ENCODE measurements around the gene PTPN3. TPM values are rescaled to one million over a fixed set of nuclear protein-coding genes. Genes with fewer than 3 reads are reported as not detected.
A peak's percentile ranks its signal among the peaks of the same experiment; 100 is the strongest.

PTPN3 gene
- total RNA-seq, 3 donors from 2014 or later: 13.2 to 30.3 (median 25.8) TPM

DNA sequence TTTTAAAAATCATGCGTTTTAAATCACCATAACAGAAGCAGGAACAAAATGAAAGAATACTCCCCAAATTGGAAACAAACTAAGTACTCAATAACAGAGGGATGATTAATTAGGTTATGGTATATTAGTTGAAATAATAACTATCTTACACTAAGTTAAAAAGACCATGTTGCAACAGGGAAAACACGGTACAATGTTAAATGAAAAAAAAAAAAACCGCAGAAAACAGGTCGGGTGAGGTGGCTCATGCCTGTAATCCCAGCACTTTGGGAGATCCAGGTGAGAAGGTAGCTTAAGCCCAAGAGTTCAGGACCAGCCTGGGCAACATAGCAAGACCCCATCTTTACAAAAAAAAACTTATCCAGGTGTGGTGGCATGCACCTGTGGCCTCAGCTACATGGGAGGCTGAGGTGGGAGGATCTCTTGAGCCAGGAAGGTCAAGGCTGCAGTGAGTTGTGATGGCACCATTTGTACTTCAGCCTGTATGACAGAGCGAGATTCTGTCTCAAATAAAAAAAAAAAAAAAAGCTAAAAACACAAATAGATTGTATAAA, 2.4 kb upstream of the PTPN3 start:
- H3K4me3 ChIP-seq: no peak overlapping the region
- peaks cover 25% of the 10 kb centered on the region for H3K4me1 ChIP-seq (ENCODE audit: low read depth)
- intact Hi-C loops (cut with DNase I, micrococcal nuclease): no loop called here
- no peaks in the 10 kb centered on the region for H3K9me3 ChIP-seq
- no peak for ATAC-seq
- no peak for DNase-seq
- no peaks in the 10 kb centered on the region for H3K36me3 ChIP-seq (ENCODE audit: low read depth)
- TF ChIP-seq, protein P1, sequence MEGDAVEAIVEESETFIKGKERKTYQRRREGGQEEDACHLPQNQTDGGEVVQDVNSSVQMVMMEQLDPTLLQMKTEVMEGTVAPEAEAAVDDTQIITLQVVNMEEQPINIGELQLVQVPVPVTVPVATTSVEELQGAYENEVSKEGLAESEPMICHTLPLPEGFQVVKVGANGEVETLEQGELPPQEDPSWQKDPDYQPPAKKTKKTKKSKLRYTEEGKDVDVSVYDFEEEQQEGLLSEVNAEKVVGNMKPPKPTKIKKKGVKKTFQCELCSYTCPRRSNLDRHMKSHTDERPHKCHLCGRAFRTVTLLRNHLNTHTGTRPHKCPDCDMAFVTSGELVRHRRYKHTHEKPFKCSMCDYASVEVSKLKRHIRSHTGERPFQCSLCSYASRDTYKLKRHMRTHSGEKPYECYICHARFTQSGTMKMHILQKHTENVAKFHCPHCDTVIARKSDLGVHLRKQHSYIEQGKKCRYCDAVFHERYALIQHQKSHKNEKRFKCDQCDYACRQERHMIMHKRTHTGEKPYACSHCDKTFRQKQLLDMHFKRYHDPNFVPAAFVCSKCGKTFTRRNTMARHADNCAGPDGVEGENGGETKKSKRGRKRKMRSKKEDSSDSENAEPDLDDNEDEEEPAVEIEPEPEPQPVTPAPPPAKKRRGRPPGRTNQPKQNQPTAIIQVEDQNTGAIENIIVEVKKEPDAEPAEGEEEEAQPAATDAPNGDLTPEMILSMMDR (IDR thresholded peaks at IDR 0.05): no peak

DNA sequence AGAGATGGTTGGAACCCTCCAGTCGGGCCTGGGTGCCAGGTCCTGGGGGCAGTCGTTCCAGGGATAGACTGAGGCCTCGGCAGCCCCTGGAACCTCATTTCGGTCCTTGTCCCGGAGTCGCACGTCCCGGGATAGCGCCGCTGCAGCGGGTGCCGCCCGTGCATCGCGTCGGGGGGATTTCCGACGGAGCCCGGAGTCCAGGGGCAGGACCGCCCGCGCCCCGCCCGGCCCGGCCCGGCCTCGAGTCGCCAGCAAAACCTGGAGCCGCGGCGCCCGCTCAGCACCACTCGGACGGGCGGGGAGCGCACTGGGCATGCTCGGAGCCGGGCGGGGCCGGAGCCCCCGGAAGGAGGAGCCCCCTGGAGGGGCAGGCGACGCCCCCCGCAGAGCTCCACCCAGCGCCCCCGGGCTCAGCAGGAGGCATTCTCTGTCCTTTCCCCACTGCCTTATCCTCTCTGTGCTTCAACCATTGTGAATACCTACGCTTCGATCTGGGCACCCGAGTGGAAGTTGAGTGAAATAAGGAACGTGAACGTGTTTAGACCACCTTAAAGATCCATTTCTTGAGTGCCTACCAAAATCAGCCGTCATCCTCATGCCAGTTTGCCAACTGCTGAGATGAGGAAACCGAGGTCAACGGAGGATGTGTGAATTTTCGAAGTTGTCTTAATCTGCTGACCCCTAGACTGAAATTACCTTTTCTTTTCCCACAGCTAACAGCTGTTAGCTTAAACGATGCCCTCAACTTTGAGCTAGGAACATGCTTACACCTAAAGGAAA, 1.7 kb upstream of the PTPN3 start:
- Histone ChIP-seq H3K36me3 (ENCODE audit: low read depth) (no peaks in the 10 kb centered on the region), H3K4me3 (no peak overlapping the region), H3K4me1 (ENCODE audit: low read depth) (peaks cover 27% of the 10 kb centered on the region), H3K9me3 (no peaks in the 10 kb centered on the region)
- intact Hi-C loops (cut with DNase I, micrococcal nuclease): no loop called here
- TF ChIP-seq, protein P1 (IDR thresholded peaks at IDR 0.05): no peak
- DNase-seq (peak; percentile 73 to 86 (median 77)), ATAC-seq (peak; percentile 86)

DNA sequence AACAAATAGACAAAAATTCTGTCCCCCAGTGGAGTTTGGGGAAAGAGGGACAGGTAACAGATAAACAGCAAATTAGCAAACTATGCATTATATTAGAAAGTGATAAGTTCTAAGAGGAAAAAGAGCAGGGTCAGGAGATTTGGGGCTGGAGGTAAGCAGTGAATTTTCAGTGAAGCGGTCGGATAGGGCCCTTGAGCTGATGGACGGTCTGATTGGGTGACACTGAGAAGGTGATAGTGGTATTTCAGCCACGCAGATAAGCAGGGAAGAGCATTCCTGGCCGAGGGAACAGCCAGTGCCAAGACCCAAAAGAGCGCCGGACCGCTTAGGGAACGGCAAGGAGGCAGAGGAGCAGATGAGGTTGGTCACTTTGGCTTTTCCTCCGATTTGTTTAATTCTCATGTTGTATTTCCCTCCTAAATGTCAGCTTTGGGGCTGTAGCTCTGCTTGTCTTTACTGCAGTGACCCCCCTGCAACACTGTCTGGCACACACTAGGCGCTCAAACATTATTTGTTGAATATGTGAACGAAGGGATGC, 1.1 kb upstream of the PTPN3 start:
- intact Hi-C loops (cut with DNase I, micrococcal nuclease): no loop called here
- Histone ChIP-seq H3K9me3 (no peaks in the 10 kb centered on the region), H3K36me3 (ENCODE audit: low read depth) (no peaks in the 10 kb centered on the region), H3K4me1 (ENCODE audit: low read depth) (peaks cover 27% of the 10 kb centered on the region), H3K4me3 (no peak overlapping the region)
- TF ChIP-seq, protein P1 (IDR thresholded peaks at IDR 0.05): no peak
- DNase-seq (no peak), ATAC-seq (peak; percentile 2)

DNA sequence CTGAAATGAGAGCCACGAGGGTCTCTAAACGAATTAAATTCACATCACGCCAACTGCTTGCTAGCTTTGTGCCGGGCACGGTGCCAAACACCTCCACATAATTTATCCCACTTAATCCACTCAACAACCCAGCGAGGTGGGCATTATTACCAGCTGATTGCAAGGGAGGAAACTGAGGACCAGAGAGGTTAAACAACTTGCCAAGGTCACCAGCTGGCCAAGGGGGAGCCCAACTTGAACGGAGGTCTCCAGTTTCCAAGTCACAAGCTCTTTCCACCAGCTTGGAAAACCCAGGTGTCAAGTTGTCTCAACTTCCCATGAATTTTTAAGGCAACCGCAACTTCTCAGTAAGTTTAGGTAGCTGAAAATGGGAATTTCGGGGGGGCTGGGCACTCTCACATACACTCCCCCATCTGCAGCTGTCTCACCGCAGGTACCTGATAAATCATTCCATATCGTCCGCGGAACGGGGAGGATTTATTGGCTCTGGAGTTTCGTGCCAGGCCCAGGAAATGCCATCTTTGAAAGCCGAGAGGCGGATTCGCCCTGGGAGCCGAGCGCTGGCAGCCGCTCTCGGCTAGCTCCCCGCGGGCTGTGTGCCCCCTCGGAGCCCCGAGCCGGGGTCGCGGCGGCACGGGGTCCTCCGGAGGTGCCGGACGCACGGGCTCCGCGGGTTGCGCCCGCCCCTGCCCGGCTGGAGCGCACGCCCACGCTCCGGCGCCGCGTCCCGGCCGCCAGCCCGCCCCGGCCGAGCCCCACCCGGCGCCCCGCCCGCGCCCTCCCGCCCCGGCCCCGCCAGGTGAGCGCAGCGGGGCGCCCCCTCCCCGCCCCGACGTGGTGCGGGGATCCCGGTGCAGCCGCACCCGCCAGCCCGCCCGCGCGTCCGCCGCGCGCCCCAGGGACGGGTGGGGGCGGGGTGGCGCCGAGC, 617 bp downstream of the PTPN3 start:
- H3K4me1 ChIP-seq (ENCODE audit: low read depth): peaks cover 27% of the 10 kb centered on the region
- ATAC-seq (peak; percentile 62), DNase-seq (peak in 2 of 3 donors; percentile 64 to 67)
- TF ChIP-seq, protein P1 (IDR thresholded peaks at IDR 0.05): no peak
- H3K36me3 ChIP-seq (ENCODE audit: low read depth): no peaks in the 10 kb centered on the region
- no peaks in the 10 kb centered on the region for H3K9me3 ChIP-seq
- H3K4me3 ChIP-seq: peak overlapping the region; percentile 24
- intact Hi-C loops (cut with DNase I, micrococcal nuclease): no loop called here

DNA sequence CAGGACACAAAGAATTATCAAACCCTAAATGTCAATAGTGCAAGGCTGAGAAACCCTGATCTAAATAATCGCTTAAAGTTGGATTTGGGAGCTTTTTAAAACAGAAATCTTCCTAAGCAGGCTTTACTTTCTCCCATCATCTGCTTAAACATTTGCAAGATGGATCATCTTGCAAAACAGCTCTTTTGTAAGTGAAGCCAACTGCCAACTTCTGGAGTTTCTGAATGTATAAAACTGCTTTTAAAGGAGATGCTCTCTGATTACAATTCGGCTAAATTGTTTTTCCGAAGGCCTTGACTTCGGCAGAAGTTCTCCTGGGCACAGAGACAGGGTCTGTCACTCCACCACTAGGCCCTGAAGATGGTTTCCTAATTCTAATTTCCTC, 1.3 kb downstream of the PTPN3 start:
- peaks cover 27% of the 10 kb centered on the region for H3K4me1 ChIP-seq (ENCODE audit: low read depth)
- no peaks in the 10 kb centered on the region for H3K36me3 ChIP-seq (ENCODE audit: low read depth)
- ATAC-seq (no peak), DNase-seq (no peak)
- H3K4me3 ChIP-seq: no peak overlapping the region
- TF ChIP-seq, protein P1 (IDR thresholded peaks at IDR 0.05): no peak
- no peaks in the 10 kb centered on the region for H3K9me3 ChIP-seq
- intact Hi-C loops (cut with DNase I, micrococcal nuclease): no loop called here
